Measurements from ENCODE around the gene CHDH.

- no peak for TF ChIP-seq CTCF (IDR thresholded peaks at IDR 0.05)
- no peak for TF ChIP-seq POLR2A (IDR thresholded peaks at IDR 0.05)
Measured at GRCh38 chr3:53856964-53857363, 10.7 kb upstream of the CHDH start.
